Right renal pelvis (tissue), 4 donors: ENCODE data around the gene TEF. TPM values are rescaled to one million over a fixed set of nuclear protein-coding genes. Genes with fewer than 3 reads are reported as not detected.
"Not testable (repeated sequence)": the region's sequence is repeated elsewhere in the genome, so short reads cannot be mapped to it uniquely, and the experiment has no call there.

Experiments
- DNase-seq, 4 donors: peaks; one replicate each; pipeline ENCODE4 v3.0.0-alpha.2; 2013; ENCODE audit warnings: low read depth in 4 of 4, low spot score in 3 of 4, missing footprints in 1 of 4
- polyA plus RNA-seq, 4 donors: library from polyadenylated mRNA; unstranded; fragments of 120-200 nt; gene quantifications; one replicate each; pipeline ENCODE4 v1.2.1, GENCODE V29; 2013; ENCODE audit not compliant: insufficient read length in 4 of 4

The TEF gene
- polyA plus RNA-seq, 4 donors, result 17.4 to 18.5 (median 18.3) TPM

DNA sequence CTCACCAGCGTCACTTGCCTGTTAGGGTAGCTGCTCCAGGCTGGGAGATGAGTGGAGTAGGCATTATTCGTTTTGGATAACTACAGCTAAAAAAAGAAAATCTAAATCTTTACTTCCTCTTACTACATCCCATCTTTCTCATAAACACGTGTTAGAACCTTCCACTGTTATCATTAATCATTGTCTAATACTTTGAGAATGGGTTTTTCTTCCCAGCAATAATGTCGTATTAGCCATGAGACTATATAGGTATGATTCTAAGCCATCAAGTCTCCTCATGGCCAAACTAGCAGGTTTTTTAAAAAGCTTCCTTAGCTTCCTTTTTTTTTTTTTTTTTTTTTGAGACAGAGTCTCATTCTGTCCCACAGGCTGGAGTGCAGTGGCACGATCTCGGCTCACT, 3.9 kb upstream of the TEF start:
- DNase-seq, result no peak

- peak in 2 of 4 donors; percentile 49 to 58 for DNase-seq
Observed at GRCh38 chr22:41380993-41381328, 781 bp upstream of the TEF start.

- peak in 3 of 4 donors; percentile 53 to 61 (median 60) for DNase-seq
Observed at GRCh38 chr22:41382098-41382578, 396 bp downstream of the TEF start.

DNA sequence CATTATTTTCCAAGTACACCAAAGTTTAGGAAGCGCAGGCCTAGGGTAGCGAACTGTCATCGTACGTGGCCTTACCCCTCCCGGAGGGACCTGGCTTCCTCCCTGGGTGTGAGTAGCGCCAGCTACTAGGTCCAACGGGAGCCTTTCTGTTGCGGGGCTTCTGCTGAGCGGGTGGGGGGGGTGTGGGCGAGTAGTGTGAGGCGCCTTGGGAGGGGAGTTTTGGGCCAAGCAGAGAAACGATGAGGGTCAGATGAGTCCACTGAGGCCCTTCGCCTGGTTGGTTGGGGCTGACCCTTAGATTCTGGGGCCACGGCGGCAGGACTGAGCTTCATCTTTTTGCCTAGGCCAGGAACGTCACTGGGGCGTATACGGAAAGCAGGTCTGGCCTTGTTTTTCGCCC, 868 bp downstream of the TEF start:
- DNase-seq, result no peak

- DNase-seq, result no peak
Observed at GRCh38 chr22:41383085-41383484, 1.3 kb downstream of the TEF start.

DNA sequence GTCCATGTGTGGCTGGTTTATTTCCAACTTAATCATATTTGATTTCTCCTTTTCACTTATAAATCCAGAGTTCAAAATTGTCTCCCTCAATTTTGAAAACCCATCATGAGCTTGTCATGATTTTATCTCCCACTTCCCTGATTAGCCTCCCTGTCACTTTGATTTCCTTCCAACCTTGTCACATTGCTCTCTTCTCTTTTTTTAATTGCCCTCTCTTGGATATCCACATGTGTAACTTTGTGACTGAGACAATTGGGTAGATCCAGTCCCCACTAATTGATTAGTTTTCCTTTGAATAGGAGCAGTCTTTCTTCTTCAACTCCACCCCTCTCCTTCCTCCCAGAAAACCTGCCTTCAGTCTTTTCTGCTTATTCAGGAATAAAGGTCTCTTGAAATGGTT, 2.4 kb downstream of the TEF start:
- no peak for DNase-seq

DNA sequence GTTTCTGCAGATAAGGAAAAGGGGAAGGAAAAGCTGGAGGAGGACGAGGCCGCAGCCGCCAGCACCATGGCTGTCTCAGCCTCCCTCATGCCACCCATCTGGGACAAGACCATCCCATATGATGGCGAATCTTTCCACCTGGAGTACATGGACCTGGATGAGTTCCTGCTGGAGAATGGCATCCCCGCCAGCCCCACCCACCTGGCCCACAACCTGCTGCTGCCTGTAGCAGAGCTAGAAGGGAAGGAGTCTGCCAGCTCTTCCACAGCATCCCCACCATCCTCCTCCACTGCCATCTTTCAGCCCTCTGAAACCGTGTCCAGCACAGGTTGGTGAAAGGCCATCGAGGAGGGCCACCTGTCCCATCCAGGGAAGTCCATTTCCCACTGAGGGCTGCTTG, 5.6 kb downstream of the TEF start:
- DNase-seq, result no peak

- no peak for DNase-seq
Observed at GRCh38 chr22:41394012-41394356, 12.2 kb downstream of the TEF start.

DNA sequence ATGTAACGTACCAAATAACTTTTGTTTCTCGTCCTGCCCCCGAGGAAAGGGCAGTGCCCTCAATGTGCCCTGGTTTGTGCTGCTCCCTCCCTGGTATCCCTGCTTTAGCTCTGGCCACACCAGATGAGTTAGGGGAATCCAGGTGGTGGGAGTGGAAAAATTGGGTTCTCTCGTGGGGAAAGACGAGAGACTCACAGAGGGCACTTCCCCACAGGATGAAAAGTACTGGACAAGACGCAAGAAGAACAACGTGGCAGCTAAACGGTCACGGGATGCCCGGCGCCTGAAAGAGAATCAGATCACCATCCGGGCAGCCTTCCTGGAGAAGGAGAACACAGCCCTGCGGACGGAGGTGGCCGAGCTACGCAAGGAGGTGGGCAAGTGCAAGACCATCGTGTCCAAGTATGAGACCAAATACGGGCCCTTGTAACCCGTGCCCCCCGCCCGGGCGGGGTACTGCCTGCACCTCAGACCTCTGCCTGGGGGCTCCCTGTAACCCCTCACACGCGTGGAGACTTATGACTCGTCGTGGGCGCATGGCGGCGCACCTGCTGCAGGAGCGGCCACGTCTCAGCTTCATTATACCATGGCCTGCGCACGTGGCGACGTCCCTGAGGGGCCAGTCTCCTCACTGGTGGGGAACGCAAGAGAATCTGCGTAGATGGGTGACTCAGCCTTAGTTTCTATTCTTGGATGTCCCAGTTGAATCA, 13.9 kb downstream of the TEF start:
- DNase-seq, result no peak

- DNase-seq, result no peak
Observed at GRCh38 chr22:41397143-41397811, 15.5 kb downstream of the TEF start.

GRCh38 chr22:41398921-41399320, 17.2 kb downstream of the TEF start:
- no peak for DNase-seq

GRCh38 chr22:41401781-41402648, 20.3 kb downstream of the TEF start:
- DNase-seq, result no peak

GRCh38 chr22:41402851-41403250, 21.1 kb downstream of the TEF start:
- DNase-seq, result not testable (repeated sequence)

DNA sequence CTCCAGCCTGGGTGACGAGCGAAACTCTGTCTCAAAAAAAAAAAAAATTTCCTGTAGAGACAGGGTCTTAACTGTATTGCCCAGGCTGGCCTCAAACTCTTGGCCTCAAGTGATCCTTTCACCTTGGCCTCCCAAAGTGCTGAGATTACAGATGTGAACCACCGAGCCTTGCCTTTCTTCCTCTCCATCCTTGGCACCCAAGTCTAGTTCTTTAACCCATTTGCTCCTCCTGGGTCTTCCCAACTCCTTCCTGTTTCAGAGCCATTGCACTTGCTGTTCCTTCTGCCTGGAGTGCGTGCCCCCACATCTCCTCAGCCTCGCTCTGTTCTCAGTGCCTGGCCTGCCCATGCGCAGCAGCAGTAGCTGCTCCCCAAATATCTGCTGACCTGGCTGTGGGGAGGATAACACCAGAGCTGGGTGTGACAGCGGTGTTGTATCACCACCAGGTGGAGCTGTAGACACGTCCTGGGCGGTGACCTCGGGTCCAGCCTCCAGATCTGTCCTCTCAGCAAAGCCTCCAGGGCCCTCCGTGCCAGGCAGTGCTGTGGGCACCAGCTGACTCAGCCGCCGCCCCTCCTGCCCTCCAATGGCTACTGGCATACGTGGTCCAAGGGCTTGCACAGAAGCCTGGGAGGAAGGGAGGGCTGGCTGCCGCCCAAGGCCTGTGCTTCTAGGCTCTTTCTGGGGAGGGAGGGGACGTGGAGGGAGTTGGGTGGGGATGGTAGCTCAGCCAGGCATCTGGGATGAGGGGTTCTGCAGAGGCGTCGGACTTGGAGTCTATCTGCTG, 22.0 kb downstream of the TEF start:
- DNase-seq, result peak in 1 of 4 donors; percentile 36

- DNase-seq, result no peak
Observed at GRCh38 chr22:41405588-41405987, 23.8 kb downstream of the TEF start.

- DNase-seq, result no peak
Observed at GRCh38 chr22:41406410-41406809, 24.7 kb downstream of the TEF start.

- DNase-seq, result no peak
Observed at GRCh38 chr22:41407433-41407832, 25.7 kb downstream of the TEF start.

DNA sequence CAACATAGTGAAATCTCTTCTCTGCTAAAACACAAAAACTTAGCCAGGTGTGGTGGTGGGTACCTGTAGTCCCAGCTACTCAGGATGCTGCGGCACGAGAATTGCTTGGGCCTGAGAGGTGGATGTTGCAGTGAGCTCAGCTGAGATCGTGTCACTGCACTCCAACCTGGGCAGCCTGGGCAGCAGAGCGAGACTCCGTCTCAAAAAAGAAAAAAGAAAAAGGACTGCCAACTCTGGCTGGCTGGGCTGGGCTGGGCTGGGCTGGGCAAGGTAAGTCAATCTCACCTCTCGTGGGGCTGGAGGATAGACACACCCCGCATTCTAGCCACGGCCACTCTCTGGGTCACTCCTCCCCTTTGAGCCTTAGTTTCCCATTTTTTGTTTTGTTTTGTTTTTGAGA, 26.9 kb downstream of the TEF start:
- no peak for DNase-seq

- DNase-seq, result no peak
Observed at GRCh38 chr22:41410311-41410751, 28.6 kb downstream of the TEF start.

- no peak for DNase-seq
Observed at GRCh38 chr22:41411021-41411851, 29.5 kb downstream of the TEF start.
